ENCODE data around the gene ECD. TPM values are rescaled to one million over a fixed set of nuclear protein-coding genes. Genes with fewer than 3 reads are reported as not detected.

ECD gene
- total RNA-seq, 4 donors from 2014 or later: 6.4 to 27.0 (median 24.7) TPM

DNA sequence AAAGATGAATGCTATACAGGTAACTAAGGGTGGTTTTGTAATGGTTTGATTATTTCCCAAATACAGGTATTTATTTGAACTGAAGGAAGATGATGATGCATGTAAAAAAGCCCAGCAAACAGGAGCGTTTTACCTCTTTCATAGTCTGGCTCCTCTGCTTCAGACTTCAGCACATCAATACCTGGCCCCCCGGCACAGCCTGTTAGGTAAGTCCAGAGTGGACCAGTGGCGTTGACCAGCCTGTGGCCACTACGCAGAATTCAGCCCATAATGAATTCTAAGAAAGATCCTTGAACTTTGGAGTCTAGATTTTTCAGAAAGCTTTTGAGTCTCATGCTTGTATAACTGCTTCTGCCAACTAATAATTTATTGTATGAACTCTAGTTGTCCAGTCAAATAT, 47.9 kb downstream of the ECD start:
- intact Hi-C loops (cut with DNase I; ENCODE audit: low total_unique reads): no loop called here
- Histone ChIP-seq H3K27me3 (no peaks in the 10 kb centered on the region), H3K4me3 (no peak overlapping the region), H3K4me1 (no peaks in the 10 kb centered on the region), H3K36me3 (peaks cover 0 to 4% (median 2%) of the 10 kb centered on the region in 4 donors), H3K9me3 (no peaks in the 10 kb centered on the region), H3K27ac (no peak overlapping the region)
- in situ Hi-C loops (cut with MboI; ENCODE audit: low pct_ligation_motif_present in 1 of 4, low pct_unique_long_range_greater_than_20kb in 1 of 4, low sequenced_read_pairs in 3 of 4): no loop called here
- no peak for DNase-seq
- TF ChIP-seq EP300 (IDR thresholded peaks at IDR 0.05; ENCODE audit: low read depth) (no peak), POLR2AphosphoS5 (IDR thresholded peaks at IDR 0.05) (no peak), POLR2A (IDR thresholded peaks at IDR 0.05) (no peak)
- TF ChIP-seq, protein P1, sequence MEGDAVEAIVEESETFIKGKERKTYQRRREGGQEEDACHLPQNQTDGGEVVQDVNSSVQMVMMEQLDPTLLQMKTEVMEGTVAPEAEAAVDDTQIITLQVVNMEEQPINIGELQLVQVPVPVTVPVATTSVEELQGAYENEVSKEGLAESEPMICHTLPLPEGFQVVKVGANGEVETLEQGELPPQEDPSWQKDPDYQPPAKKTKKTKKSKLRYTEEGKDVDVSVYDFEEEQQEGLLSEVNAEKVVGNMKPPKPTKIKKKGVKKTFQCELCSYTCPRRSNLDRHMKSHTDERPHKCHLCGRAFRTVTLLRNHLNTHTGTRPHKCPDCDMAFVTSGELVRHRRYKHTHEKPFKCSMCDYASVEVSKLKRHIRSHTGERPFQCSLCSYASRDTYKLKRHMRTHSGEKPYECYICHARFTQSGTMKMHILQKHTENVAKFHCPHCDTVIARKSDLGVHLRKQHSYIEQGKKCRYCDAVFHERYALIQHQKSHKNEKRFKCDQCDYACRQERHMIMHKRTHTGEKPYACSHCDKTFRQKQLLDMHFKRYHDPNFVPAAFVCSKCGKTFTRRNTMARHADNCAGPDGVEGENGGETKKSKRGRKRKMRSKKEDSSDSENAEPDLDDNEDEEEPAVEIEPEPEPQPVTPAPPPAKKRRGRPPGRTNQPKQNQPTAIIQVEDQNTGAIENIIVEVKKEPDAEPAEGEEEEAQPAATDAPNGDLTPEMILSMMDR (IDR thresholded peaks at IDR 0.05): no peak
- WGBS, 2 donors (ENCODE audit: low coverage in 1 of 2): 93 to 100% methylated on average over 1 to 4 of the region's 4 CpGs

DNA sequence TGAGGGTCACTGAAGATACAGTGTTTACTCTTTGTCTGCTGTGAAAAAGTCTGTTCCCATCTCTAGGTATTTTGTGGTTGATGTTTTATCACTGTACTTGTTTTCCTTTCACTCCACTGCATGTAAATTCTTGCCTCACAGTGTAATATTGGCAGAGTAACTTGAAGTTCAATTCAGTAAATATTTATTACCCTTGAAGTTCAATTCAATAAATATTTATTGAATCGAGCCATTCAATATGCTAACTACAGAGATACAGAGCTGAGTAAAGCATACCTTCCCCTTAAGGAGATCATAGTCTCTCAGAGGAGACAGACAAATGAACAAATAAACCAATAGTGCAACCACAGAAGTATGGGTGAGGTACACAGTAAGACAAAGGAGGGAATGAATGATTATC, 48.4 kb downstream of the ECD start:
- WGBS, 2 donors (ENCODE audit: low coverage in 1 of 2): 73 to 76% methylated on average over 1 of the region's 1 CpG
- Histone ChIP-seq H3K27me3 (no peaks in the 10 kb centered on the region), H3K27ac (no peak overlapping the region), H3K4me1 (no peaks in the 10 kb centered on the region), H3K9me3 (no peaks in the 10 kb centered on the region), H3K4me3 (no peak overlapping the region), H3K36me3 (peaks cover 0 to 4% (median 2%) of the 10 kb centered on the region in 4 donors)
- TF ChIP-seq POLR2A (IDR thresholded peaks at IDR 0.05) (no peak), EP300 (IDR thresholded peaks at IDR 0.05; ENCODE audit: low read depth) (no peak), POLR2AphosphoS5 (IDR thresholded peaks at IDR 0.05) (no peak)
- TF ChIP-seq, protein P1 (IDR thresholded peaks at IDR 0.05): no peak
- intact Hi-C loops (cut with DNase I; ENCODE audit: low total_unique reads): no loop called here
- in situ Hi-C loops (cut with MboI; ENCODE audit: low pct_ligation_motif_present in 1 of 4, low pct_unique_long_range_greater_than_20kb in 1 of 4, low sequenced_read_pairs in 3 of 4): no loop called here
- no peak for DNase-seq

DNA sequence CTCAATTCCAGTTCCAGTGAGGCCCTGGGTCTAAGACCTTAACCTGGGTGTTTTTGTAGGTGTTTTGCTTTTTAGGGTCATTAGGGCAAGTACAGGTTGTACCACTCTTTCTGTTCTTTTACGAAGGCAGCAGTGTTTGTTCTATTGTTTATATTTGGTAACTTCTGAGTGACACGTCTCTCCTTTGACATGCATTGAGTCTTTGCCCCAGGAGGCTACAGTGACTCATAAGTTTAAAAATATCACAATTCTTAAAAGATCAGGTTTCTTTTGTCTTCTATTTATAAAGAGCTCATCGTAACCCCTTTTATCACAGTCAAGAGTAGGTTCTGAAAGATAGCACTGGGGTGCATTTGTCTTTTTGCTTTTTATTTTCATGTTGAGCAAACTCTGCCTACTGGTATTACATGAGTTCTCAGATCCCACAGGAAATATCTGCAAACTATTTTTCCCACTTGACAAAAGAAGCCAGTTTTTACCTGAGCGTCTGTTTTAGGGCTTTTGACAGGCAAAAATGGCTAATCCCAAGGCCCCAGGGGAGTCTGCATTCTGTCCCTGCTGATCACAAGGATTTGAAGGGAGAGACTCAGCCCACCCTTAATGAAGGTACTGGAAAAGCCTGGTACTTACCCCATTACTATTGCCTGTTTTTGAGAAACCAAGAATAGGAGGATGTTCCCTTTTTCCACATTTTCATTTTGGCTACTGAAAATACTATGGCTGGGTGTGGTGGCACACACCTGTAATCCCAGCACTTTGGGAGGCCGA, 49.6 kb downstream of the ECD start:
- Histone ChIP-seq H3K9me3 (no peaks in the 10 kb centered on the region), H3K4me3 (no peak overlapping the region), H3K36me3 (peaks cover 0 to 4% (median under 1%) of the 10 kb centered on the region in 4 donors), H3K27me3 (no peaks in the 10 kb centered on the region), H3K27ac (peak overlapping the region in 1 of 4 donors; percentile 11), H3K4me1 (no peaks in the 10 kb centered on the region)
- no peak for DNase-seq
- 73% methylated on average over 4 to 5 of the region's 5 CpGs for WGBS, 2 donors (ENCODE audit: low coverage in 1 of 2)
- TF ChIP-seq, protein P1 (IDR thresholded peaks at IDR 0.05): no peak
- TF ChIP-seq POLR2AphosphoS5 (IDR thresholded peaks at IDR 0.05) (no peak), EP300 (IDR thresholded peaks at IDR 0.05; ENCODE audit: low read depth) (no peak)
- intact Hi-C loops (cut with DNase I; ENCODE audit: low total_unique reads) (no loop called here), in situ Hi-C loops (cut with MboI; ENCODE audit: low pct_ligation_motif_present in 1 of 4, low pct_unique_long_range_greater_than_20kb in 1 of 4, low sequenced_read_pairs in 3 of 4) (no loop called here)

DNA sequence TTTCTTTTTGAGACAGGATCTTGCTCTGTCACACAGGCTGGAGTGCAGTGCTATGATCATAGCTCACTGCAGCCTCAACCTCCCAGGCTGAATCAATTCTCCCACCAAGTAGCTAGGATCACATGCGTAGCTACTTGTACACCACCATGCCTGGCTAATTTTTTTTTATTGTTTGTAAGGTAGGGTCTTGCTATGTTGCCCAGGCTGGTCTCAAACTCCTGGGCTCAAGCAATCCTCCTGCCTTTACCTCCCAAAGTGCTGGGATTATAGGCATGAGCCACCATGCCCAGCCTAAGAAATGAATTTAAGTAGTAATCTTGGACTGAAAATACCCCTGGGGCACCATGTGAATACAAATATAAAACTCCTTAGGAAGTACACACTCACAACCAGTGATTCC, 51.8 kb downstream of the ECD start:
- intact Hi-C loops (cut with DNase I; ENCODE audit: low total_unique reads): no loop called here
- Histone ChIP-seq H3K36me3 (peaks cover 0 to 4% (median 0%) of the 10 kb centered on the region in 4 donors), H3K9me3 (no peaks in the 10 kb centered on the region), H3K4me3 (no peak overlapping the region), H3K27me3 (no peaks in the 10 kb centered on the region), H3K4me1 (peaks cover 0 to 5% (median 2%) of the 10 kb centered on the region in 4 donors), H3K27ac (no peak overlapping the region)
- WGBS, 2 donors (ENCODE audit: low coverage in 1 of 2): 100% methylated on average over 1 of the region's 1 CpG
- in situ Hi-C loops (cut with MboI; ENCODE audit: low pct_ligation_motif_present in 1 of 4, low pct_unique_long_range_greater_than_20kb in 1 of 4, low sequenced_read_pairs in 3 of 4): no loop called here
- DNase-seq: no peak
- TF ChIP-seq POLR2AphosphoS5 (IDR thresholded peaks at IDR 0.05): no peak
- TF ChIP-seq POLR2A (IDR thresholded peaks at IDR 0.05): no peak
- no peak for TF ChIP-seq EP300 (IDR thresholded peaks at IDR 0.05; ENCODE audit: low read depth)
- TF ChIP-seq, protein P1 (IDR thresholded peaks at IDR 0.05): no peak
